ENCODE measurements around the gene LRBA.

- TF ChIP-seq CTCF (IDR thresholded peaks at IDR 0.05; ENCODE audit: low read length) (no peak), EZH2 (IDR thresholded peaks at IDR 0.05; ENCODE audit: borderline replicate concordance, low read length) (no peak)
These were observed 391.0 kb downstream of the LRBA start for GRCh38 chr4:150624055-150624454.

Measured in OCI-LY1 (cell line).